H9 (cell line): ENCODE results near the gene DOC2A. TPM values are rescaled to one million over a fixed set of nuclear protein-coding genes. Genes with fewer than 3 reads are reported as not detected.

Experiments
- DNase-seq: peaks from one replicate; pipeline ENCODE4 v3.0.0-alpha.2; 2017
- H2AFZ ChIP-seq: one replicate; pipeline ENCODE4 v1.6.1; 2013; ENCODE audit warnings: mild to moderate bottlenecking, low read length, control low read depth, moderate library complexity
- H2AK5ac ChIP-seq: 2 replicates; pipeline ENCODE4 v1.6.1; 2013; ENCODE audit warnings: low read length, control low read depth, mixed read lengths; ENCODE audit not compliant: insufficient read length
- H2BK120ac ChIP-seq: one replicate; pipeline ENCODE4 v1.6.1; 2013; ENCODE audit warnings: low read depth, mild to moderate bottlenecking, low read length, control low read depth, inconsistent platforms; ENCODE audit not compliant: poor library complexity, severe bottlenecking
- H2BK12ac ChIP-seq: 2 replicates; pipeline ENCODE4 v1.6.1; 2013; ENCODE audit warnings: low read length, control low read depth, mixed read lengths, low read depth; ENCODE audit not compliant: insufficient read length
- H2BK15ac ChIP-seq: 2 replicates; pipeline ENCODE4 v1.6.1; 2013; ENCODE audit warnings: low read depth, low read length, control low read depth
- H2BK20ac ChIP-seq: one replicate; pipeline ENCODE4 v1.6.1; 2013; ENCODE audit warnings: low read depth, mild to moderate bottlenecking, low read length, control low read depth, inconsistent platforms; ENCODE audit not compliant: poor library complexity, severe bottlenecking
- H2BK5ac ChIP-seq: 2 replicates; pipeline ENCODE4 v1.6.1; 2013; ENCODE audit warnings: low read length, control low read depth, mixed read lengths; ENCODE audit not compliant: insufficient read length
- H3K14ac ChIP-seq: 2 replicates; pipeline ENCODE4 v1.6.1; 2013; ENCODE audit warnings: low read length, control low read depth; ENCODE audit not compliant: insufficient read depth
- H3K18ac ChIP-seq: 2 replicates; pipeline ENCODE4 v1.6.1; 2013; ENCODE audit warnings: low read depth, mild to moderate bottlenecking, mixed read lengths, low read length, control low read depth; ENCODE audit not compliant: insufficient read length
- H3K23ac ChIP-seq: 2 replicates; pipeline ENCODE4 v1.6.1; 2013; ENCODE audit warnings: low read length, control low read depth, mixed read lengths, low read depth; ENCODE audit not compliant: insufficient read length
- H3K23me2 ChIP-seq: 2 replicates; pipeline ENCODE4 v1.6.1; 2013; ENCODE audit warnings: low read depth, mild to moderate bottlenecking, mixed read lengths, low read length, control low read depth; ENCODE audit not compliant: insufficient read length, poor library complexity, severe bottlenecking
- H3K27ac ChIP-seq: 2 replicates; pipeline ENCODE4 v1.5.1; 2013; ENCODE audit warnings: low read length, control low read depth, mixed read lengths, low read depth; ENCODE audit not compliant: insufficient read length
- H3K27me3 ChIP-seq: 2 replicates; pipeline ENCODE4 v1.6.1; 2013; ENCODE audit warnings: low read length, control low read depth, inconsistent platforms; ENCODE audit not compliant: insufficient read depth
- H3K4ac ChIP-seq: 2 replicates; pipeline ENCODE4 v1.6.1; 2013; ENCODE audit warnings: low read depth, mild to moderate bottlenecking, control low read depth, inconsistent platforms, low read length, moderate library complexity
- H3K4me1 ChIP-seq: 2 replicates; pipeline ENCODE4 v1.6.1; 2013; ENCODE audit warnings: low read length, control low read depth, inconsistent platforms; ENCODE audit not compliant: insufficient read depth
- H3K4me2 ChIP-seq: 2 replicates; pipeline ENCODE4 v1.6.1; 2013; ENCODE audit warnings: low read length, control low read depth, mixed read lengths; ENCODE audit not compliant: insufficient read length, insufficient read depth
- H3K56ac ChIP-seq: 2 replicates; pipeline ENCODE4 v1.6.1; 2013; ENCODE audit warnings: low read depth, mild to moderate bottlenecking, mixed read lengths, low read length, control low read depth; ENCODE audit not compliant: insufficient read length
- H3K79me1 ChIP-seq: 2 replicates; pipeline ENCODE4 v1.6.1; 2013; ENCODE audit warnings: low read depth, mild to moderate bottlenecking, moderate library complexity, low read length, control low read depth, inconsistent platforms; ENCODE audit not compliant: insufficient read depth, poor library complexity, severe bottlenecking
- H3K79me2 ChIP-seq: 2 replicates; pipeline ENCODE4 v1.6.1; 2013; ENCODE audit warnings: low read length, control low read depth, inconsistent platforms; ENCODE audit not compliant: insufficient read depth
- H3K9ac ChIP-seq: 2 replicates; pipeline ENCODE4 v1.6.1; 2013; ENCODE audit warnings: low read length, control low read depth, mixed read lengths; ENCODE audit not compliant: insufficient read length; ENCODE audit errors: extremely low read depth
- H3K9me3 ChIP-seq: one replicate; pipeline ENCODE4 v1.6.1; 2013; ENCODE audit warnings: low read depth, low read length, inconsistent platforms; ENCODE audit not compliant: control insufficient read depth
- H3T11ph ChIP-seq: one replicate; pipeline ENCODE4 v1.6.1; 2013; ENCODE audit warnings: mild to moderate bottlenecking, low read length, control low read depth, inconsistent platforms
- H4K20me1 ChIP-seq: one replicate; pipeline ENCODE4 v1.6.1; 2013; ENCODE audit not compliant: control insufficient read depth, insufficient read length, insufficient read depth
- H4K5ac ChIP-seq: 2 replicates; pipeline ENCODE4 v1.6.1; 2013; ENCODE audit warnings: low read depth, mild to moderate bottlenecking, mixed read lengths, low read length, control low read depth; ENCODE audit not compliant: insufficient read length
- H4K8ac ChIP-seq: replicated peaks from 2 replicates; pipeline ENCODE4 v1.6.1; 2013; ENCODE audit warnings: low read length, control low read depth, mixed read lengths, low read depth; ENCODE audit not compliant: insufficient read length
- H4K91ac ChIP-seq: 2 replicates; pipeline ENCODE4 v1.6.1; 2013; ENCODE audit warnings: low read depth, mild to moderate bottlenecking, moderate library complexity, mixed read lengths, low read length, control low read depth; ENCODE audit not compliant: insufficient read length
- H3K27ac Mint-ChIP-seq, 3 experiments: 2 replicates in 2 of 3; 3 replicates in 1 of 3; pipeline ENCODE4 v1.8.0; 2020 to 2021; ENCODE audit warnings: mixed read lengths in 3 of 3, mild to moderate bottlenecking in 1 of 3, moderate library complexity in 1 of 3
- H3K27me3 Mint-ChIP-seq: 2 replicates; pipeline ENCODE4 v1.8.0; 2021; ENCODE audit warnings: low read depth, mild to moderate bottlenecking, moderate library complexity, mixed read lengths
- H3K36me3 Mint-ChIP-seq, 3 experiments: 2 replicates in 2 of 3; 3 replicates in 1 of 3; pipeline ENCODE4 v1.8.0; 2020 to 2021; ENCODE audit warnings: low read depth in 3 of 3, mixed read lengths in 3 of 3; ENCODE audit not compliant: insufficient read depth in 1 of 3
- H3K4me1 Mint-ChIP-seq, 2 experiments: 2 replicates each; pipeline ENCODE4 v1.8.0; 2020; ENCODE audit warnings: mixed read lengths in 2 of 2
- H3K4me3 Mint-ChIP-seq, 2 experiments: 2 replicates in 1 of 2; 3 replicates in 1 of 2; pipeline ENCODE4 v1.8.0; 2020 to 2021; ENCODE audit warnings: mild to moderate bottlenecking in 2 of 2, mixed read lengths in 2 of 2, moderate library complexity in 1 of 2
- H3K9me3 Mint-ChIP-seq, 2 experiments: 2 replicates in 1 of 2; 3 replicates in 1 of 2; pipeline ENCODE4 v1.8.0; 2020; ENCODE audit warnings: mild to moderate bottlenecking in 2 of 2, mixed read lengths in 2 of 2, moderate library complexity in 1 of 2
- CTCF ChIP-seq: fragments of 200-600 bp; sonication (generic); conservative IDR thresholded peaks from 3 replicates; pipeline ENCODE4 v1.8.0; 2021; ENCODE audit warnings: antibody characterized with exemption, mild to moderate bottlenecking
- WGBS: extraction: QIAGEN DNeasy Blood & Tissue Kit; methylation state at CpG from one replicate; pipeline ENCODE4 v1.1.7; 2013; ENCODE audit warnings: missing lambda C conversion rate, low lambda C conversion rate, mixed read lengths; ENCODE audit not compliant: insufficient read length; ENCODE audit errors: extremely low coverage; 5-methylcytosine and 5-hydroxymethylcytosine counted together
- total RNA-seq: library from RNA; stranded (reverse); gene quantifications from 2 replicates; pipeline ENCODE4 v1.2.1, GENCODE V29; 2021

Gene DOC2A
- total RNA-seq, 1 experiment from 2014 or later: 12.2 TPM

GRCh38 chr16:30006659-30007377 is 4.0 kb downstream of the DOC2A start:
- Histone ChIP-seq H3K23me2 (peaks cover 11% of the 10 kb centered on the region), H3K4me1 (no peaks in the 10 kb centered on the region; the same call in 1 of the 2 replicates), H3K27me3 (no peaks in the 10 kb centered on the region), H2BK5ac (no peak overlapping the region), H2BK120ac (no peak overlapping the region), H2BK12ac (no peak overlapping the region), H4K91ac (no peak overlapping the region), H2AFZ (no peak overlapping the region), H2AK5ac (no peak overlapping the region), H3K9ac (no peak overlapping the region), H3T11ph (no peak overlapping the region), H2BK20ac (no peak overlapping the region), H3K9me3 (no peaks in the 10 kb centered on the region), H3K4ac (no peak overlapping the region), H3K79me2 (no peaks in the 10 kb centered on the region), H3K18ac (no peak overlapping the region), H4K5ac (no peak overlapping the region), H3K14ac (no peak overlapping the region), H2BK15ac (no peak overlapping the region), H3K4me2 (no peak overlapping the region), H3K23ac (no peak overlapping the region), H4K8ac (no peak overlapping the region), H3K56ac (no peak overlapping the region), H3K79me1 (no peaks in the 10 kb centered on the region), H4K20me1 (no peaks in the 10 kb centered on the region), H3K27ac (no peak overlapping the region)
- Mint-ChIP-seq H3K27me3 (peaks cover 27% of the 10 kb centered on the region), H3K9me3 (no peaks in the 10 kb centered on the region), H3K27ac (peak overlapping the region; percentile 37 to 77 (median 62); a peak in 5 of 7 replicates), H3K36me3 (peaks cover 13 to 28% (median 22%) of the 10 kb centered on the region in 3 experiments), H3K4me1 (peaks cover 3 to 17% of the 10 kb centered on the region in 2 experiments), H3K4me3 (no peak overlapping the region; a peak in 1 of 5 replicates)
- TF ChIP-seq CTCF: no peak
- WGBS: no CpG with 5 or more reads among the region's 34 CpGs
- no peak for DNase-seq
